ENCODE data around the gene PEX26. TPM values are rescaled to one million over a fixed set of nuclear protein-coding genes. Genes with fewer than 3 reads are reported as not detected.

PEX26 gene
- polyA plus RNA-seq, 1 donor (not counting 4 experiments of a cell fraction or from before 2014, with no cell fraction given): 23.0 TPM

GRCh38 chr22:18096823-18097222 lies 19.0 kb downstream of the PEX26 start:
- no peak overlapping the region for H2AFZ ChIP-seq (ENCODE audit: control insufficient read depth, low read length)
- dilution Hi-C loops (cut with MboI; ENCODE audit: extremely low pct_ligation_motif_present, low sequenced_read_pairs): no loop called here
- no peak for DNase-seq (ENCODE audit: low read depth, low spot score)
- no peak overlapping the region for H3K4me3 ChIP-seq (ENCODE audit: control insufficient read depth in 2 of 3, extremely low read depth in 1 of 3, insufficient read depth in 2 of 3, low read depth in 1 of 3, low read length in 3 of 3)
- no peaks in the 10 kb centered on the region for H3K9me3 ChIP-seq (ENCODE audit: control insufficient read depth, low read depth, low read length)
- no peak for FAIRE-seq
- H3K4me2 ChIP-seq (ENCODE audit: control insufficient read depth, extremely low read depth, insufficient read depth, low read depth, low read length): no peak overlapping the region
- H3K27ac ChIP-seq (ENCODE audit: control insufficient read depth, insufficient read depth, low read length): no peak overlapping the region
- peaks cover 2 to 4% of the 10 kb centered on the region in 2 experiments for H3K36me3 ChIP-seq (ENCODE audit: control insufficient read depth in 2 of 2, extremely low read depth in 1 of 2, insufficient read depth in 2 of 2, low read length in 2 of 2)
- H4K20me1 ChIP-seq (ENCODE audit: control insufficient read depth, extremely low read depth, insufficient read depth, low read length): no peaks in the 10 kb centered on the region
- H3K9ac ChIP-seq (ENCODE audit: control insufficient read depth, extremely low read depth, insufficient read depth, low read length): no peak overlapping the region
- TF ChIP-seq, protein P1, sequence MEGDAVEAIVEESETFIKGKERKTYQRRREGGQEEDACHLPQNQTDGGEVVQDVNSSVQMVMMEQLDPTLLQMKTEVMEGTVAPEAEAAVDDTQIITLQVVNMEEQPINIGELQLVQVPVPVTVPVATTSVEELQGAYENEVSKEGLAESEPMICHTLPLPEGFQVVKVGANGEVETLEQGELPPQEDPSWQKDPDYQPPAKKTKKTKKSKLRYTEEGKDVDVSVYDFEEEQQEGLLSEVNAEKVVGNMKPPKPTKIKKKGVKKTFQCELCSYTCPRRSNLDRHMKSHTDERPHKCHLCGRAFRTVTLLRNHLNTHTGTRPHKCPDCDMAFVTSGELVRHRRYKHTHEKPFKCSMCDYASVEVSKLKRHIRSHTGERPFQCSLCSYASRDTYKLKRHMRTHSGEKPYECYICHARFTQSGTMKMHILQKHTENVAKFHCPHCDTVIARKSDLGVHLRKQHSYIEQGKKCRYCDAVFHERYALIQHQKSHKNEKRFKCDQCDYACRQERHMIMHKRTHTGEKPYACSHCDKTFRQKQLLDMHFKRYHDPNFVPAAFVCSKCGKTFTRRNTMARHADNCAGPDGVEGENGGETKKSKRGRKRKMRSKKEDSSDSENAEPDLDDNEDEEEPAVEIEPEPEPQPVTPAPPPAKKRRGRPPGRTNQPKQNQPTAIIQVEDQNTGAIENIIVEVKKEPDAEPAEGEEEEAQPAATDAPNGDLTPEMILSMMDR (optimal IDR thresholded peaks at IDR 0.05 in 1 of 3, IDR thresholded peaks at IDR 0.05 in 1 of 3, conservative IDR thresholded peaks at IDR 0.05 in 1 of 3; ENCODE audit: extremely low read depth in 1 of 3, insufficient read depth in 2 of 3, low read length in 3 of 3): no peak
- TF ChIP-seq EZH2 (IDR thresholded peaks at IDR 0.05; ENCODE audit: low read length): no peak
- H3K79me2 ChIP-seq (ENCODE audit: control insufficient read depth, insufficient read depth, low read length): no peaks in the 10 kb centered on the region
- H3K9me1 ChIP-seq (ENCODE audit: control insufficient read depth, extremely low read depth, insufficient read depth, low read length): no peaks in the 10 kb centered on the region
- peaks cover 7% of the 10 kb centered on the region for H3K4me1 ChIP-seq (ENCODE audit: control insufficient read depth, extremely low read depth, insufficient read depth, low read length)
- H3K27me3 ChIP-seq (ENCODE audit: control insufficient read depth, extremely low read depth, insufficient read depth, low read length): no peaks in the 10 kb centered on the region

- Histone ChIP-seq H2AFZ (ENCODE audit: control insufficient read depth, low read length) (no peak overlapping the region), H3K27me3 (ENCODE audit: control insufficient read depth, extremely low read depth, insufficient read depth, low read length) (no peaks in the 10 kb centered on the region), H3K9ac (ENCODE audit: control insufficient read depth, extremely low read depth, insufficient read depth, low read length) (no peak overlapping the region), H3K9me1 (ENCODE audit: control insufficient read depth, extremely low read depth, insufficient read depth, low read length) (no peaks in the 10 kb centered on the region), H3K4me2 (ENCODE audit: control insufficient read depth, extremely low read depth, insufficient read depth, low read depth, low read length) (no peak overlapping the region), H3K4me3 (ENCODE audit: control insufficient read depth in 2 of 3, extremely low read depth in 1 of 3, insufficient read depth in 2 of 3, low read depth in 1 of 3, low read length in 3 of 3) (no peak overlapping the region), H3K9me3 (ENCODE audit: control insufficient read depth, low read depth, low read length) (no peaks in the 10 kb centered on the region), H3K27ac (ENCODE audit: control insufficient read depth, insufficient read depth, low read length) (no peak overlapping the region), H3K36me3 (ENCODE audit: control insufficient read depth in 2 of 2, extremely low read depth in 1 of 2, insufficient read depth in 2 of 2, low read length in 2 of 2) (peaks cover 0 to 4% of the 10 kb centered on the region in 2 experiments), H3K79me2 (ENCODE audit: control insufficient read depth, insufficient read depth, low read length) (no peaks in the 10 kb centered on the region), H4K20me1 (ENCODE audit: control insufficient read depth, extremely low read depth, insufficient read depth, low read length) (no peaks in the 10 kb centered on the region), H3K4me1 (ENCODE audit: control insufficient read depth, extremely low read depth, insufficient read depth, low read length) (no peaks in the 10 kb centered on the region)
- dilution Hi-C loops (cut with MboI; ENCODE audit: extremely low pct_ligation_motif_present, low sequenced_read_pairs): no loop called here
- DNase-seq (ENCODE audit: low read depth, low spot score) (no peak), FAIRE-seq (no peak)
- no peak for TF ChIP-seq EZH2 (IDR thresholded peaks at IDR 0.05; ENCODE audit: low read length)
- TF ChIP-seq, protein P1 (optimal IDR thresholded peaks at IDR 0.05 in 1 of 3, IDR thresholded peaks at IDR 0.05 in 1 of 3, conservative IDR thresholded peaks at IDR 0.05 in 1 of 3; ENCODE audit: extremely low read depth in 1 of 3, insufficient read depth in 2 of 3, low read length in 3 of 3): no peak
These were observed 23.0 kb downstream of the PEX26 start for GRCh38 chr22:18100781-18101180.

Data from keratinocyte (primary cell).